H7 (cell line): Measurements from ENCODE around the gene ATP2B3. TPM values are rescaled to one million over a fixed set of nuclear protein-coding genes. Genes with fewer than 3 reads are reported as not detected.

Source experiments
- DNase-seq: peaks from one replicate; pipeline ENCODE4 v3.0.0; 2012
- H3K27me3 ChIP-seq: 2 replicates; pipeline ENCODE4 v1.6.0; 2011; ENCODE audit warnings: mild to moderate bottlenecking, low read length; ENCODE audit not compliant: control insufficient read depth, insufficient read depth
- H3K36me3 ChIP-seq: replicated peaks from 2 replicates; pipeline ENCODE4 v1.5.1; 2011; ENCODE audit warnings: low read length; ENCODE audit not compliant: control insufficient read depth, insufficient read depth
- H3K4me3 ChIP-seq: 2 replicates; pipeline ENCODE4 v1.5.1; 2011; ENCODE audit warnings: low read depth, mild to moderate bottlenecking, control low read depth, low read length, moderate library complexity; ENCODE audit not compliant: insufficient read depth
- total RNA-seq: library from RNA; depleted of rRNA; stranded (reverse); fragments of >200 nt; shearing (Covaris generic); gene quantifications from 2 replicates; pipeline ENCODE4 v1.2.3, GENCODE V29; 2014

Gene ATP2B3
- total RNA-seq, 1 experiment from 2014 or later = not detected

- Histone ChIP-seq H3K27me3 (no peaks in the 10 kb centered on the region), H3K36me3 (no peaks in the 10 kb centered on the region), H3K4me3 (no peak overlapping the region)
- DNase-seq = no peak
Observed at GRCh38 chrX:153547195-153547594, 29.8 kb downstream of the ATP2B3 start.

GRCh38 chrX:153549231-153549630, 31.8 kb downstream of the ATP2B3 start:
- no peaks in the 10 kb centered on the region for H3K36me3 ChIP-seq
- no peak overlapping the region for H3K4me3 ChIP-seq
- no peak for DNase-seq
- no peaks in the 10 kb centered on the region for H3K27me3 ChIP-seq

GRCh38 chrX:153549807-153550206, 32.4 kb downstream of the ATP2B3 start:
- Histone ChIP-seq H3K4me3 (no peak overlapping the region), H3K36me3 (no peaks in the 10 kb centered on the region), H3K27me3 (no peaks in the 10 kb centered on the region)
- peak; percentile 84 for DNase-seq

GRCh38 chrX:153551135-153551534, 33.7 kb downstream of the ATP2B3 start:
- no peak for DNase-seq
- Histone ChIP-seq H3K27me3 (no peaks in the 10 kb centered on the region), H3K36me3 (no peaks in the 10 kb centered on the region), H3K4me3 (no peak overlapping the region)

GRCh38 chrX:153554519-153555167, 37.2 kb downstream of the ATP2B3 start:
- no peak overlapping the region for H3K4me3 ChIP-seq
- H3K27me3 ChIP-seq = no peaks in the 10 kb centered on the region
- no peaks in the 10 kb centered on the region for H3K36me3 ChIP-seq
- peak; percentile 92 for DNase-seq

- Histone ChIP-seq H3K27me3 (no peaks in the 10 kb centered on the region), H3K4me3 (no peak overlapping the region)
- no peak for DNase-seq
Observed at GRCh38 chrX:153556767-153557166, 39.3 kb downstream of the ATP2B3 start.

GRCh38 chrX:153557618-153558355, 40.3 kb downstream of the ATP2B3 start:
- Histone ChIP-seq H3K27me3 (no peaks in the 10 kb centered on the region), H3K36me3 (no peaks in the 10 kb centered on the region), H3K4me3 (no peak overlapping the region)
- DNase-seq = no peak

More at GRCh38 chrX:153556767-153557166, 39.3 kb downstream of the ATP2B3 start:
- no peaks in the 10 kb centered on the region for H3K36me3 ChIP-seq

- H3K4me3 ChIP-seq = no peak overlapping the region
- no peaks in the 10 kb centered on the region for H3K27me3 ChIP-seq
- DNase-seq = no peak
- H3K36me3 ChIP-seq = no peaks in the 10 kb centered on the region
Observed at GRCh38 chrX:153560000-153560399, 42.6 kb downstream of the ATP2B3 start.

GRCh38 chrX:153560466-153560865, 43.0 kb downstream of the ATP2B3 start:
- no peaks in the 10 kb centered on the region for H3K36me3 ChIP-seq
- no peak overlapping the region for H3K4me3 ChIP-seq
- no peak for DNase-seq
- no peaks in the 10 kb centered on the region for H3K27me3 ChIP-seq

- Histone ChIP-seq H3K4me3 (no peak overlapping the region), H3K27me3 (no peaks in the 10 kb centered on the region), H3K36me3 (no peaks in the 10 kb centered on the region)
- DNase-seq = no peak
Observed at GRCh38 chrX:153561337-153561736, 43.9 kb downstream of the ATP2B3 start.

GRCh38 chrX:153562546-153562945, 45.1 kb downstream of the ATP2B3 start:
- Histone ChIP-seq H3K4me3 (no peak overlapping the region), H3K27me3 (no peaks in the 10 kb centered on the region), H3K36me3 (no peaks in the 10 kb centered on the region)
- no peak for DNase-seq

GRCh38 chrX:153564047-153564606, 46.7 kb downstream of the ATP2B3 start:
- H3K4me3 ChIP-seq = no peak overlapping the region
- H3K27me3 ChIP-seq = no peaks in the 10 kb centered on the region
- H3K36me3 ChIP-seq = no peaks in the 10 kb centered on the region
- DNase-seq = no peak

- DNase-seq = peak; percentile 80
- Histone ChIP-seq H3K27me3 (no peaks in the 10 kb centered on the region), H3K36me3 (no peaks in the 10 kb centered on the region), H3K4me3 (no peak overlapping the region)
Observed at GRCh38 chrX:153565996-153566580, 48.6 kb downstream of the ATP2B3 start.

- no peaks in the 10 kb centered on the region for H3K27me3 ChIP-seq
- no peaks in the 10 kb centered on the region for H3K36me3 ChIP-seq
- H3K4me3 ChIP-seq = no peak overlapping the region
- no peak for DNase-seq
Observed at GRCh38 chrX:153568451-153569011, 51.1 kb downstream of the ATP2B3 start.
